H1 (cell line): ENCODE measurements around the gene TRAPPC2. TPM values are rescaled to one million over a fixed set of nuclear protein-coding genes. Genes with fewer than 3 reads are reported as not detected.

ENCODE experiments used
- CTCF ChIA-PET: fragments of 300-600 bp; sonication (Branson Sonifier 250); formaldehyde crosslinking; loops from one replicate; lab custom pipeline; 2021; ENCODE audit not compliant: partially characterized antibody; lab: Charles Lee
- POLR2A ChIA-PET: fragments of 300-600 bp; sonication (Branson Sonifier 250); formaldehyde crosslinking; loops from one replicate; lab custom pipeline; 2021; ENCODE audit warnings: inconsistent platforms; ENCODE audit not compliant: partially characterized antibody; lab: Charles Lee
- DNase-seq, 2 experiments: peaks; one replicate each; pipeline versions ENCODE4 v3.0.0 to v3.0.0-alpha.2; 2010 to 2022; ENCODE audit warnings: low spot score in 2 of 2, low read depth in 1 of 2, mixed read lengths in 1 of 2
- FAIRE-seq: peaks from 2 replicates; lab custom pipeline; 2011; peaks lifted over from hg19 to GRCh38; lab: Jason Lieb, UNC
- H2AFZ ChIP-seq: 2 replicates; pipeline ENCODE4 v1.8.1; 2012; ENCODE audit warnings: low read length, inconsistent platforms
- H2AK5ac ChIP-seq: 2 replicates; pipeline ENCODE4 v1.6.1; 2013; ENCODE audit warnings: low read depth, low read length
- H2BK120ac ChIP-seq: replicated peaks from 2 replicates; pipeline ENCODE3; 2013; ENCODE audit warnings: low read depth, low read length, inconsistent platforms
- H2BK12ac ChIP-seq: 2 replicates; pipeline ENCODE4 v1.6.1; 2013; ENCODE audit warnings: low read depth, low read length
- H2BK15ac ChIP-seq: 2 replicates; pipeline ENCODE4 v1.6.1; 2013; ENCODE audit warnings: low read length
- H2BK20ac ChIP-seq: 2 replicates; pipeline ENCODE4 v1.6.1; 2013; ENCODE audit warnings: low read length
- H2BK5ac ChIP-seq: 2 replicates; pipeline ENCODE4 v1.6.1; 2013; ENCODE audit warnings: low read depth, low read length
- H3K14ac ChIP-seq: 2 replicates; pipeline ENCODE4 v1.6.1; 2013; ENCODE audit warnings: inconsistent platforms; ENCODE audit not compliant: insufficient read length
- H3K18ac ChIP-seq: 2 replicates; pipeline ENCODE4 v1.6.1; 2013; ENCODE audit warnings: low read length; ENCODE audit errors: extremely low read depth
- H3K23ac ChIP-seq: 2 replicates; pipeline ENCODE4 v1.6.1; 2013; ENCODE audit warnings: inconsistent platforms; ENCODE audit not compliant: insufficient read length
- H3K23me2 ChIP-seq: 2 replicates; pipeline ENCODE4 v1.6.1; 2013; ENCODE audit warnings: low read depth, low read length
- H3K27ac ChIP-seq: 2 replicates; pipeline ENCODE4 v1.6.1; 2011; ENCODE audit warnings: low read depth, low read length, inconsistent platforms
- H3K27me3 ChIP-seq, 4 experiments: replicated peaks in 1 of 4; 1 replicate in 1 of 4; 2 replicates in 3 of 4; pipeline versions ENCODE4 v1.6.1 to v1.8.1; 2011 to 2013; ENCODE audit warnings: low read length in 3 of 4, mild to moderate bottlenecking in 3 of 4, inconsistent platforms in 2 of 4, mixed read lengths in 2 of 4, moderate library complexity in 1 of 4; ENCODE audit not compliant: control insufficient read depth in 3 of 4, insufficient read depth in 3 of 4; ENCODE audit errors: extremely low read depth in 1 of 4
- H3K36me3 ChIP-seq, 4 experiments: 2 replicates each; pipeline versions ENCODE4 v1.6.1 to v1.8.1; 2011 to 2013; ENCODE audit warnings: mild to moderate bottlenecking in 4 of 4, low read length in 3 of 4, moderate library complexity in 2 of 4, control low read depth in 1 of 4, inconsistent platforms in 1 of 4; ENCODE audit not compliant: insufficient read depth in 4 of 4, control insufficient read depth in 2 of 4
- H3K4ac ChIP-seq: replicated peaks from 2 replicates; pipeline ENCODE3; 2013; ENCODE audit warnings: low read length, low read depth, mixed read lengths, inconsistent platforms; ENCODE audit not compliant: insufficient read length
- H3K4me1 ChIP-seq, 4 experiments: replicated peaks in 1 of 4; 1 replicate in 1 of 4; 2 replicates in 3 of 4; pipeline versions ENCODE4 v1.6.1 to v1.8.1; 2011 to 2013; ENCODE audit warnings: low read length in 3 of 4, inconsistent platforms in 2 of 4, mixed read lengths in 1 of 4; ENCODE audit not compliant: insufficient read depth in 4 of 4, control insufficient read depth in 3 of 4
- H3K4me2 ChIP-seq, 2 experiments: 2 replicates each; pipeline versions ENCODE4 v1.6.1 to v1.8.1; 2011 to 2013; ENCODE audit warnings: low read depth in 2 of 2, low read length in 2 of 2, control low read depth in 1 of 2, inconsistent platforms in 1 of 2, mild to moderate bottlenecking in 1 of 2; ENCODE audit not compliant: insufficient read depth in 1 of 2
- H3K4me3 ChIP-seq, 4 experiments: fragments of 200-600, 300-600 bp in 1 of 4; sonication (generic), shearing (Covaris generic), sonication (Bioruptor Twin) in 1 of 4; 2 replicates each; pipeline versions ENCODE4 v1.5.1 to v1.8.1; 2011 to 2016; ENCODE audit warnings: low read length in 4 of 4, low read depth in 3 of 4, control low read depth in 2 of 4, inconsistent platforms in 2 of 4, mild to moderate bottlenecking in 2 of 4, mixed read lengths in 1 of 4, moderate library complexity in 1 of 4; ENCODE audit not compliant: insufficient read depth in 2 of 4; ENCODE audit errors: extremely low read depth in 1 of 4
- H3K56ac ChIP-seq: replicated peaks from 2 replicates; pipeline ENCODE3; 2013; ENCODE audit warnings: low read depth, mild to moderate bottlenecking, mixed read lengths, low read length, inconsistent platforms; ENCODE audit not compliant: insufficient read length
- H3K79me1 ChIP-seq: 2 replicates; pipeline ENCODE4 v1.6.1; 2013; ENCODE audit warnings: low read depth, low read length, control low read depth
- H3K79me2 ChIP-seq, 2 experiments: 2 replicates each; pipeline versions ENCODE4 v1.6.1 to v1.8.1; 2012 to 2013; ENCODE audit warnings: low read length in 2 of 2, mild to moderate bottlenecking in 2 of 2, inconsistent platforms in 1 of 2; ENCODE audit not compliant: insufficient read depth in 2 of 2, control insufficient read depth in 1 of 2
- H3K9ac ChIP-seq, 4 experiments: replicated peaks in 1 of 4; 1 replicate in 1 of 4; 2 replicates in 3 of 4; pipeline versions ENCODE4 v1.6.1 to v1.8.1; 2011 to 2013; ENCODE audit warnings: low read depth in 3 of 4, low read length in 3 of 4, control low read depth in 2 of 4, mild to moderate bottlenecking in 2 of 4, moderate library complexity in 2 of 4, inconsistent platforms in 1 of 4; ENCODE audit errors: extremely low read depth in 1 of 4
- H3K9me3 ChIP-seq, 2 experiments: 2 replicates each; pipeline versions ENCODE4 v1.6.1 to v1.8.1; 2012 to 2013; ENCODE audit warnings: mild to moderate bottlenecking in 2 of 2, moderate library complexity in 2 of 2, control low read depth in 1 of 2, inconsistent platforms in 1 of 2, low read depth in 1 of 2, low read length in 1 of 2, mixed read lengths in 1 of 2; ENCODE audit not compliant: insufficient read depth in 2 of 2
- H4K20me1 ChIP-seq, 2 experiments: replicated peaks in 1 of 2; 2 replicates each; pipeline versions ENCODE3 to v1.8.1; 2011 to 2013; ENCODE audit warnings: inconsistent platforms in 2 of 2, low read length in 2 of 2, mild to moderate bottlenecking in 1 of 2; ENCODE audit not compliant: insufficient read depth in 2 of 2, control insufficient read depth in 1 of 2
- H4K5ac ChIP-seq: 2 replicates; pipeline ENCODE4 v1.6.1; 2013; ENCODE audit warnings: low read length, low read depth, mixed read lengths, inconsistent platforms; ENCODE audit not compliant: insufficient read length
- H4K8ac ChIP-seq: 2 replicates; pipeline ENCODE4 v1.8.0; 2013; ENCODE audit warnings: mild to moderate bottlenecking, moderate library complexity, low read length, inconsistent platforms; ENCODE audit not compliant: insufficient read depth; ENCODE audit errors: extremely low read depth
- H4K91ac ChIP-seq: replicated peaks from 2 replicates; pipeline ENCODE3; 2013; ENCODE audit warnings: low read length, mixed read lengths, inconsistent platforms; ENCODE audit not compliant: insufficient read length
- CHD2 ChIP-seq: IDR thresholded peaks from 2 replicates; pipeline ENCODE4 v1.6.1; 2012; ENCODE audit warnings: low read length, improper control_type of control experiment
- CREB1 ChIP-seq: IDR thresholded peaks from 2 replicates; pipeline ENCODE4 v1.6.1; 2012; ENCODE audit warnings: inconsistent platforms
- WGBS, 2 experiments: shearing (Covaris generic) in 1 of 2; methylation state at CpG; one replicate each; pipeline versions ENCODE4 v1.1.6 to v1.1.7; 2013 to 2015; ENCODE audit warnings: low lambda C conversion rate in 2 of 2, mixed read lengths in 2 of 2, inconsistent platforms in 1 of 2, low coverage in 1 of 2, missing lambda C conversion rate in 1 of 2; ENCODE audit not compliant: insufficient replicate concordance in 2 of 2, insufficient coverage in 1 of 2, insufficient read length in 1 of 2; ENCODE audit errors: extremely low coverage in 1 of 2, missing lambda C conversion rate in 1 of 2; 5-methylcytosine and 5-hydroxymethylcytosine counted together
- polyA plus RNA-seq, 7 experiments: library from polyadenylated mRNA; depleted of rRNA in 3 of 7; stranded (reverse) in 5 of 7; unstranded in 2 of 7; fragments of >200 nt in 5 of 7; fragments of 200-250 nt in 2 of 7; gene quantifications; 1 replicate in 5 of 7; 2 replicates in 1 of 7; 4 replicates in 1 of 7; pipeline versions ENCODE4 v1.2.1 to v1.2.3, GENCODE V29; 2011 to 2013; ENCODE audit warnings: missing spikeins in 2 of 7, mixed read lengths in 2 of 7
- total RNA-seq: library from RNA; stranded (reverse); fragmentation: NEBNext Ultra II Directional; extraction: Animal tissue kit (Norgen Biotek cat#: 25700); gene quantifications from 2 replicates; pipeline ENCODE4 v1.2.1, GENCODE V29; 2021

Gene TRAPPC2
- total and polyA plus RNA-seq, 2 of the 8 experiments (the other 6 are each of a cell fraction or from before 2014, with no cell fraction given): 6.7 to 10.8 TPM

DNA sequence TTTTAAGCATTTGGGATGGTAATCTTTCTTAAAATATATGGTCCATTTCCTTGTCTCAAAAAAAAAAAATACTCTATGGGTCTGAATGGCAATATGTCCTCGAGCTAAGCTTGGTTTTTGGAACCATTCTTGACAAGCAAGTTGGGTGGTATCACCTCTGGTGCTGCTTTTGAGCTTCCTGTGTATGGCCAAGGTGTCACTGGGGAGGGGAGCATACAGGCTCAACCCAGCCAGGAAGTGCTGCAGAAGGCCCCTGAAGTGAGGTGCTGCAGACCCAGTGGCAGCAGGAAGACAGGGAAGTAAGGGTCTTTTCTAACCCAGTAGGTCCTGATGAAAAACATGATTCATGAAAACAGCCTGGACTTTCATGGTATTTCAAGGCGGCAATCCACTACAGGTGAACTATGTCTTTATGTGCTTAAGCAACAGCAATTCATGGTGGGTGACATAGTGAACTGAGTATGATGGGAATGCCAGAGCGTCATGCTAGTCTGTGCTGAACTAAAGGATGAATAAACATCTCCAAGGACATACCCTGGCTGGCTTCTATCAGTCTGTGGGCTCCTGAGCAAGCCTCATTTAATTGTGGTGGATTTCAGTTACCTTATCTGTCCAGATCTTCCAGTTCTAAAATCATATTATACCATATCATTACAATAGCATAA lies 15.1 kb downstream of the TRAPPC2 start:
- TF ChIP-seq CREB1 (no peak), CHD2 (no peak)
- Histone ChIP-seq H2BK120ac (no peak overlapping the region), H3K4me3 (no peak overlapping the region), H2BK15ac (no peak overlapping the region), H3K23ac (no peak overlapping the region), H2AK5ac (no peak overlapping the region), H3K27ac (no peak overlapping the region), H3K36me3 (peaks cover 0 to 28% (median under 1%) of the 10 kb centered on the region in 4 experiments; a peak in 4 of 8 replicates), H3K4me2 (no peak overlapping the region), H3K4ac (no peak overlapping the region), H3K27me3 (no peaks in the 10 kb centered on the region), H3K79me1 (no peaks in the 10 kb centered on the region; the same call in 1 of the 2 replicates), H3K18ac (no peak overlapping the region), H4K20me1 (peaks cover 0 to 2% of the 10 kb centered on the region in 2 experiments), H2BK20ac (no peak overlapping the region), H3K9me3 (no peaks in the 10 kb centered on the region), H3K79me2 (peaks cover 0 to 9% of the 10 kb centered on the region in 2 experiments; a peak in 1 of 4 replicates), H2BK5ac (no peak overlapping the region), H3K14ac (no peak overlapping the region), H3K4me1 (no peaks in the 10 kb centered on the region), H4K8ac (no peak overlapping the region; the same call in 1 of the 2 replicates), H4K5ac (no peak overlapping the region), H4K91ac (no peak overlapping the region), H3K56ac (no peak overlapping the region), H3K9ac (no peak overlapping the region), H2BK12ac (no peak overlapping the region), H3K23me2 (no peaks in the 10 kb centered on the region), H2AFZ (no peak overlapping the region)
- POLR2A ChIA-PET: interaction anchor here (0.7 kb wide), 1 partner anchor 29 kb away, joined by 4 read pairs; no protein-coding TSS in a partner anchor
- CTCF ChIA-PET: interaction anchor here (0.7 to 1.3 kb wide), 2 partner anchors 28 to 212 kb away, joined by 3 to 5 read pairs; no protein-coding TSS in a partner anchor
- no peak for FAIRE-seq
- 79% methylated on average over 3 of the region's 3 CpGs; no CpG with 5 or more reads in 1 of the 2 experiments for WGBS, 2 experiments
- no peak for DNase-seq
